ENCODE results near the gene KIAA1958. TPM values are rescaled to one million over a fixed set of nuclear protein-coding genes. Genes with fewer than 3 reads are reported as not detected.
A peak's percentile ranks its signal among the peaks of the same experiment; 100 is the strongest.

Gene KIAA1958
- total RNA-seq, 2 donors from 2014 or later = 5.8 to 6.0 TPM

DNA sequence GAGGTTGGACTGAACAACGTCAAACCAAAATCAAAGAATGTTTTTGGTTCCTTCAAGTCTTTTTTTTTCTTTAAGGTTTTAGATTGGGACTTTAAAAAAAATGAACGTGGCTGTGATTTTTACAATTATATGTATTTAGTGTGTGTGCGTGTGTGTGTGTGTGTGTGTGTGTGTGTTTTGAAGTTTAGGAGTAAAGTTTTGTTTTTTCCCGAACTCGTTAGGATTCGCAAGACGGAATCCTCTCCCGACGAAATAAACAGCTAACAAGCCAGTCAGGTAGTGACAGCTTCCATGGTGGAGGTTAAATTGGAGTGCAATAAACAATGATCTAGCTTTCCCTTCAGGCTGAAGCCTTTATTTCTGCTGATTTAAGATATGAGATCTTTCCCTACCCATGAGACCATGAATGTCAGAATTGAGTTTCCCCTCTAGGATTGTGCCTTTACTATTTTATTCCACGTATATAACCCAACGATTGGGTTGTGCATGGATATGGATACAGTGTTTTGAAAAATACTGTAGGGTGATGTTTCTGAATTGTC lies 1.2 kb downstream of the KIAA1958 start:
- TF ChIP-seq, protein P1, sequence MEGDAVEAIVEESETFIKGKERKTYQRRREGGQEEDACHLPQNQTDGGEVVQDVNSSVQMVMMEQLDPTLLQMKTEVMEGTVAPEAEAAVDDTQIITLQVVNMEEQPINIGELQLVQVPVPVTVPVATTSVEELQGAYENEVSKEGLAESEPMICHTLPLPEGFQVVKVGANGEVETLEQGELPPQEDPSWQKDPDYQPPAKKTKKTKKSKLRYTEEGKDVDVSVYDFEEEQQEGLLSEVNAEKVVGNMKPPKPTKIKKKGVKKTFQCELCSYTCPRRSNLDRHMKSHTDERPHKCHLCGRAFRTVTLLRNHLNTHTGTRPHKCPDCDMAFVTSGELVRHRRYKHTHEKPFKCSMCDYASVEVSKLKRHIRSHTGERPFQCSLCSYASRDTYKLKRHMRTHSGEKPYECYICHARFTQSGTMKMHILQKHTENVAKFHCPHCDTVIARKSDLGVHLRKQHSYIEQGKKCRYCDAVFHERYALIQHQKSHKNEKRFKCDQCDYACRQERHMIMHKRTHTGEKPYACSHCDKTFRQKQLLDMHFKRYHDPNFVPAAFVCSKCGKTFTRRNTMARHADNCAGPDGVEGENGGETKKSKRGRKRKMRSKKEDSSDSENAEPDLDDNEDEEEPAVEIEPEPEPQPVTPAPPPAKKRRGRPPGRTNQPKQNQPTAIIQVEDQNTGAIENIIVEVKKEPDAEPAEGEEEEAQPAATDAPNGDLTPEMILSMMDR (IDR thresholded peaks at IDR 0.05) = no peak
- peak overlapping the region; percentile 95 for H3K4me3 ChIP-seq
- peaks cover 0 to 7% of the 10 kb centered on the region in 2 donors for H3K4me1 ChIP-seq (ENCODE audit: control insufficient read depth in 1 of 2, low read depth in 2 of 2)
- H3K36me3 ChIP-seq = no peaks in the 10 kb centered on the region
- no peaks in the 10 kb centered on the region for H3K9me3 ChIP-seq
- H3K27ac ChIP-seq = peak overlapping the region; percentile 71 to 86
- ATAC-seq (ENCODE audit: insufficient number of reproducible peaks, low FRiP score, low read depth) (no peak), DNase-seq (ENCODE audit: low spot score) (no peak)
- H3K27me3 ChIP-seq (replicated peaks; ENCODE audit: insufficient read depth) = no peaks in the 10 kb centered on the region

DNA sequence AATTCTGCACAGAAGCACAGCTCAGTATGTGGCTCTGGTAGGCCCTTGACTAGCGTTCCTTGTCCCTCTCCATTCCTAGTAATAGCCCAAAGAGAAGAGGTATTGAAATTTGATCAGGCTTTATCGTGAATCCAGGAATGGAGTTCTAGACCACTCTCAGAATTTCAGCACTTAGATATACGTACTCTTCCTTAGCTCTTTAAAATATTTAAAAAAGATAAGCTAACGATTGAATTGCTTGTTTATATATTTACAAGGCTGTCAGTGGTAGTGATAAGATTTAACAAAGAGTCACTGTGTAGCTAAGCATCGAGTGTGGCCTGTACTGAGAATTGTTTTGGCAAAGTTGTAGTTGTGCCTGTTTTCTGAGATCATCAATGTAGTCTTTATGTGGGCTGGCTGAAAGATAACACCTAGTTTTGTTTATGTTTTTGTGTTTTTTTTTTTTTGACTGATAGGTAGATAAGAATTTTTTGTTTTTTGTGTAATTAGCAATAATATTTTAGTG lies 2.5 kb downstream of the KIAA1958 start:
- no peak for ATAC-seq (ENCODE audit: insufficient number of reproducible peaks, low FRiP score, low read depth)
- no peaks in the 10 kb centered on the region for H3K9me3 ChIP-seq
- no peak overlapping the region for H3K4me3 ChIP-seq
- peaks cover 0 to 17% of the 10 kb centered on the region in 2 donors for H3K4me1 ChIP-seq (ENCODE audit: control insufficient read depth in 1 of 2, low read depth in 2 of 2)
- TF ChIP-seq, protein P1 (IDR thresholded peaks at IDR 0.05) = no peak
- no peaks in the 10 kb centered on the region for H3K27me3 ChIP-seq (replicated peaks; ENCODE audit: insufficient read depth)
- DNase-seq (ENCODE audit: low spot score) = no peak
- H3K36me3 ChIP-seq = no peaks in the 10 kb centered on the region
- no peak overlapping the region for H3K27ac ChIP-seq

DNA sequence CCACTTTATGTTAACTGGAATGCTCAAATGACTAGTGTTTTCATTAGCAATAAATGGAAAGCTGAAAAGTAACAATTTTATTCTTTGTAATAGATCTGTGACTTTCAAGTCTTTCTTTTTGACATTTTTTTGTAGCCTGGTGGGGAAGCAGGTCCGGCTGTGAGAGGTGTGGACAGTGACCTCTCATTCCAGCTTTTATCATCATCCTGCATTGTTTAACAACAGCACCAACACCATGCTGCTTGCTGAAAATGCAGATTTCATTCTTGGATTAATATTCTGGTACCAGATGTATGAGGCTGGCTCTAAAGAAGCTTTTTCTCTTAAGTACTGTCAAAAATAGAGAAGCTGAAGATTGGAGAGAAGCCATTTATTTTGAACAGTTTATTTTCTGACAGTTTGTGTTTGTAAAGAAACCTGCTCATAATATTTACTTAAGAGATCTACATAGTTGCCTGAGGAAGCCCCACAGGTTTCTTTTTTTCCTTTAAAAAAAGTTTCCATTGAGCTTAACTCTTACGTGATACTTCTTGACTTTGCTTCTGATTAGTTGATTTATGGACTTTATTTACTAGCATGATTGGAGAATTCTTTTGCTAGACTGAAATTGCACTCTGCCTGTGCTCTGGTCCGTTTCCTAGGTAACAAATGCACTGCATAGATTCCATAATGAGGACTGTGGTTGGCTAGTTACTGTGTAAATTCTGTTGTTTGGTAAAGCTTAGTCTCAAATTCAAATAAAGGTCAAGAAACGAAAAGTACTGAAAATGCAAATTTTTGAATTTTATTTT lies 3.4 kb downstream of the KIAA1958 start:
- Histone ChIP-seq H3K27me3 (replicated peaks; ENCODE audit: insufficient read depth) (no peaks in the 10 kb centered on the region), H3K9me3 (peaks cover 7% of the 10 kb centered on the region), H3K4me1 (ENCODE audit: control insufficient read depth in 1 of 2, low read depth in 2 of 2) (peaks cover 0 to 17% of the 10 kb centered on the region in 2 donors), H3K27ac (peak overlapping the region in 1 of 2 donors; percentile 11), H3K36me3 (no peaks in the 10 kb centered on the region), H3K4me3 (no peak overlapping the region)
- ATAC-seq (ENCODE audit: insufficient number of reproducible peaks, low FRiP score, low read depth) (no peak), DNase-seq (ENCODE audit: low spot score) (no peak)
- TF ChIP-seq, protein P1 (IDR thresholded peaks at IDR 0.05) = no peak

DNA sequence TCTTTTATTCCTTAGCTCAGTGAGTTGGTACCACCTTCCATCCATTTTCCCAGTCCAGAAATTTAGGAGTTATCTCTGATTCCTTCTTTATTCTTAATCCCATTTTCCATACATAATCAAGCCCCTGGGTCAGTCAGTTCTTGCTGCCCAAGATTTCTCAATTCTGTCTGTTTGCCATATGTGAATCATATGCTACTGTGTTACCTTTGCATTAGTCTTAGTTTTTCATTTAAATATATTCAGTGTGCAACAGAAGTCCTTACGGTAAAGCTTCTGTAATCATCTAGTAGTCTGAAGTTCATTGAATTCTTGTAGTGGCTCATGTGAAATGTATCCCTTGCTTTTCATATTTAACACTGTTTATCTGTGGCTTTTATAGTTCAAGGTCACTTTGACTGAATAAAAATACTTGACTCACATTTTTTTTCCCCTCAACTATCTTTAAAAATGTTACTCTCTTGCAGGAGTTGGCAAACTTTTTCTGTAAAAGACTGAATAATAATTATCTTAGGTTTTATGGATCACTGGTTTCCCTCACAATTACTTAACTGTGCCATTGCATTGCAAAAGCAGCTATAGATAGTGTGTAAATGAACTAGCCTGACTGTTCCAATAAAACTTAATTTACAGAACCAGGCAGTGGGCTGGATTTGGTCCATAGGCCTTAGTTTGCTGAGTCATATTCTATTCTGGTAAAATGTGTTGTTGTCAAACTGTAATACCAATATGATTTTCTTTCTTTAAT lies 6.9 kb downstream of the KIAA1958 start:
- no peaks in the 10 kb centered on the region for H3K27me3 ChIP-seq (replicated peaks; ENCODE audit: insufficient read depth)
- H3K4me1 ChIP-seq (ENCODE audit: control insufficient read depth in 1 of 2, low read depth in 2 of 2) = peaks cover 0 to 9% of the 10 kb centered on the region in 2 donors
- H3K36me3 ChIP-seq = no peaks in the 10 kb centered on the region
- ATAC-seq (ENCODE audit: insufficient number of reproducible peaks, low FRiP score, low read depth) (no peak), DNase-seq (ENCODE audit: low spot score) (no peak)
- peaks cover 7% of the 10 kb centered on the region for H3K9me3 ChIP-seq
- H3K4me3 ChIP-seq = no peak overlapping the region
- TF ChIP-seq, protein P1 (IDR thresholded peaks at IDR 0.05) = no peak
- H3K27ac ChIP-seq = peak overlapping the region in 1 of 2 donors; percentile 10

DNA sequence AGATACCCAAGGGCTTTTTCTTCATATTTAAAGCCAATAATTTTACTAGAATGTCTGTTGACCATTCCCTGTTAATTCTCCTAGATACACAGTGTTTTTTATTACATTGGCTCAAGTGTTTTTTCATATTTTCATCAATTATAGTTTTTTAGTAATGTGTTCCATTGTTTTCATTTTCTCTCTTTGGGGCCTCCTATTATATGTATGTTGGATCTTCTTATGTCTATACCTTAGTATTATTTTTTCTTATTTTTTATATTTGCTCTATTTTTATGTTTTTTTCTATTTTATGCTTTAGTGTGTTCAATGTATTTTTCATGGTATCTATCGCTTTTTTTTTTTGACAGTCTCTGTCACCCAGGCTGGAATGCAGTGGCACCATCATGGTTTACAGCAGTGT lies 7.5 kb downstream of the KIAA1958 start:
- Histone ChIP-seq H3K27ac (peak overlapping the region in 1 of 2 donors; percentile 10), H3K27me3 (replicated peaks; ENCODE audit: insufficient read depth) (no peaks in the 10 kb centered on the region), H3K4me3 (no peak overlapping the region), H3K4me1 (ENCODE audit: control insufficient read depth in 1 of 2, low read depth in 2 of 2) (peaks cover 0 to 9% of the 10 kb centered on the region in 2 donors), H3K9me3 (peaks cover 7% of the 10 kb centered on the region), H3K36me3 (no peaks in the 10 kb centered on the region)
- DNase-seq (ENCODE audit: low spot score) (no peak), ATAC-seq (ENCODE audit: insufficient number of reproducible peaks, low FRiP score, low read depth) (no peak)
- TF ChIP-seq, protein P1 (IDR thresholded peaks at IDR 0.05) = no peak

Measured in thoracic aorta (tissue), 2 donors.